GM21515 (cell line): ENCODE measurements around the gene POMZP3.
"Not testable (repeated sequence)": the region's sequence is repeated elsewhere in the genome, so short reads cannot be mapped to it uniquely, and the experiment has no call there.

ENCODE experiments used
- ATAC-seq: cut with Tn5 transposase; IDR thresholded peaks from one replicate; pipeline ENCODE4 v1.9.1; 2021; ENCODE audit not compliant: unreplicated experiment

POMZP3 gene

DNA sequence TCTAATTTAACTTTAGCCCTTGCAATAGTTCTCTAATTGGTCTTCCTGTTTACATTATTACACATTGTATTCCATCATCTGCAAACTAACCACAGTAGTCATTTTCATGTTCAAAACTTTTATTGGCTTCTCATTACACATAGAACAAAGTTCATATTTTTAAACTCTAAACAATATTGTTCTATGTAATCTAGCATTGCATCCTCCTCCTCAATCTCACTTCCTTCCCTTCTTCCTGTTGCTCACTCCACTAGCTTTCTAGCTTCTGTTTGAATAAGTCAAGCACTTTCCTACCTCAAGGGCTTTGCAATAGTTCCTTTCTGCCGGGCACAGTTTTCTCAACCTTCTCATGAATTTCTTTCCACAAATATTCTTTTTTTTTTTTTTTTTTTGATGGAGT, 38.5 kb downstream of the POMZP3 start:
- ATAC-seq: not testable (repeated sequence)

DNA sequence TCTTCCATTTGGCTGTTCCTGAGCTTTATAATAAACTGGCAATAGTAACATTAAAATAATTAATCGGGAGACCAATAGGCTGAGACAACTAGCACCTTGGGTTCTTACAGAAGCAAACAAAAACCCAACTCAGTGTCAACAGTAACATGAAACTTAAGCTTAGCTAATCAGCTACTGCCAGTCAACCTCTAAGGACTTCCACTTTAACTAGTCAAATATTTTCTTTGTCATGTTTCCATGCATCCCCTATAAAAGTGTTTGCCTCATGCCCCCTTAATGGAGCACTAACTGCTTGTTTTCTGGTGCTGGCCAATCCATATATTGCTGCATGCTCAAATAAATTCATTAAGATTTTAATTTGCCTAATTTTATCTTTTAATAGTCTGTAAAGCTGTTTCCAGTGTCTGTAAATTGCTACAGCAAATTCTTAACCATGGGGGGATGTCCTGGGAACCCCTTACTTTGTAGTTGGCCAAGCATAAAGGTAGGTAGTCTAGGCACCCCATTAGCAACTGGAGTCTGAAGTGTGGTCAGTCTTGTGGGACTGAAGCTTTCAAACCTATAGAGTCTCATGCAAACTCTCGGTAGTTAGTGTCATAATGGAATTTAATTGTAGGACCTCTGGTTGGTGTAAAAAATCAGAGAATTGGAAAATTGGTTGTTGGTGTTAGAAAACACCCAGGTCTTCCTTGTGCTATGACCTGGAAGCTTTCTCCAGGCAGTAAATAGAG, 40.3 kb downstream of the POMZP3 start:
- not testable (repeated sequence) for ATAC-seq

DNA sequence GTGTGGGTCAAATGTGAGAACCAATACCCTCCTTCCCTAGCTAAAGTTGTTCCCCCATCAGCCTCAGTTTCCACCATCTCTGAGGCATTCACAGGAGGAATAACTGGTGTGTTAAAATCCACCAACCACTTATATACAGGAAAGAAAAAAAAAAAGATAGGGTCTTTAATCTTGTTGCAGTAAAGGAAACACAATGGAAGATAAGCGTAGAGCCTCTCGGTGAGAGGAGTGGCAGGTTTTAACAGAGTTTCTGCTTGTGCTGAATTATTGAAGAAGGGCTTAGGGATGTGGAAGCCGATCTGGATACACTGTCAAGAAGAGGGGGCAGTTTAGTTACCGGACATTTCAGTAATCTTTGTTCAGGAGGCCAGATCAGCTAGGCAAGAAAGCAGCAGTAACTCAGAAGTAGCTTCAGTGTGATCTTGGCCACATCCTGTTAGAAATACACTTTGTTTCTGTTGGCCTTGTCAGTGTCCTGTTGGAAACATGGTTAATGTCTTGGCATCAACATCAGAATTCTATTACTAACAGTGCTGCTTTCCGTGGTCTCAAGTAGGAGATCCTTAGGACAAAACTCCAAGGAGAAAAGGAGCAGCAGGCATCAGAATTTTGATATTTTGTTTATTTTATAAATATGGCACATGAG, 43.3 kb downstream of the POMZP3 start:
- ATAC-seq: not testable (repeated sequence)

DNA sequence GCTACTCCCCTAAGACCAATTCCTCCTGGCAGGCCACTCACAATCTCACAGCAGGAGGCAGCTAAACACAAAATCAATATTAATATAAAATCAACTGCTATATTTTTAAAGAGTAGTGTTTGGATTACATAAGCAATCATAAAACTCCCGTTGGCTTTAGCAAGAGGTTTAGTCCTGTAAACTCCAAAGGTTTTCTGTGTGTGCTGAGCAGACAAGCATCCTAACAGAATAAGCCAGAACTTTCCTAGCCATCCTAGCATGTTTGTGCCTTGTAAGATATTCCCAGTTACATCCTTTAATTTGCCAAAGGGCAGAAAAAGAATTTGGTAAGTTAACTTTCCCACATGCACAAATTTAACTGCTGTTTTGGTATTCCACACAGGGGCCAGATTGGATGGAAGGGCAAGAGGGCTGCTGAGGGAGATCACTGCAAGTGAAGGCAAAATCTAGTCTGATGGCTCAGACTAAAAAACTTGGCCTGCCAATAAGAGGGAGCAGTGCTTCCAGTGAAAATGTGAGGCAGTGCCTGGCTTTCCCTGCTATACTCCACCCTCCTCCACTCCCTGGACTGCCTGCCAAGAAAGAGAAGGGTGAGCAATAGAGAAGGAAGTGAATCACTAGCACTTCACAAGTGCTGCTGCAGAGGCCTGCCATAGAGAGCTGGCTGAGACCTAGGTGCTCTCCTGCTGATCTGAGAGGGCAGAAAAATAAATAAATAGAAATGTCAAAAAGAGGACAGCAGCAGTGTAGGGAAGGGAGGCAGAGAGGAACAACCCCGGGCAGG, 44.0 kb downstream of the POMZP3 start:
- ATAC-seq: not testable (repeated sequence)

- ATAC-seq: not testable (repeated sequence)
These were observed 51.0 kb downstream of the POMZP3 start for GRCh38 chr7:76575919-76576655.

GRCh38 chr7:76575431-76575830, 51.6 kb downstream of the POMZP3 start:
- not testable (repeated sequence) for ATAC-seq

DNA sequence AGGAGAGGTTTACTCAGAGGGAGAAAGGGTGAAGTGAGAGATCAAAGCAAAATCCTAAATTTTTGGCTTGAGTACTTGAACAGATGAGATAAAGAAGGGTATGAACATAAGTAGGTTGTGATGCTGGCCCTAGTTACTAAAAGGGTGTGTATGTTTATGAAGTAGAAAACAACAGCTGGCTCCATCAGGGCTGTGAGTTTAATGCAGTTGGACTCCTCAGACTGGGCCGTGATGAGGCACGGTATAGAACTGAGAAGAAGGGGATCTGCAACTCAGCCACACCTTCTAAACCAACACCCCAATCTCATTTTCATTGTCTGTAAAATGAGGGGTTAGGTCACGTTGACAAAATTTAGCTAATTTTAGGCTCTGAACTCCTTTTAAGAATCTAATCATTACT, 54.8 kb downstream of the POMZP3 start:
- ATAC-seq: not testable (repeated sequence)

GRCh38 chr7:76570324-76570775, 56.7 kb downstream of the POMZP3 start:
- ATAC-seq: not testable (repeated sequence)

- not testable (repeated sequence) for ATAC-seq
These were observed 58.3 kb downstream of the POMZP3 start for GRCh38 chr7:76568742-76569141.

DNA sequence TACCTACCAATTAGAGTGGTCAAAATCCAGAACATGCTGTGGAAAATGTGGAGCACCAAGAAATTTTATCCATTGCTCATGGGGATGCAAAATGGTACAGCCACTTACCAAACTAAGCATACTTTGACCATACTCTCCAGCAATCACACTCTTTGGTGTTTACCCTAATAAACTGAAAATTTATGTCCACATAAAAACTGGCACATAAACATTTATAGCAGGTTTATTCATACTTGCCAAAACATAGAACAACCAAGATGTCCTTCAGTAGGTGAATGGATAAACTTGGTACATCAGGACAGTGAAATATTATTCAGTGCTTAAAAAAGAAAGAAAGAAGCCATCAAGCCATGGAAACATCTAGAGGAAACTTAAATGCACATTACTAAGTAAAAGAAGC, 59.3 kb downstream of the POMZP3 start:
- ATAC-seq: not testable (repeated sequence)

DNA sequence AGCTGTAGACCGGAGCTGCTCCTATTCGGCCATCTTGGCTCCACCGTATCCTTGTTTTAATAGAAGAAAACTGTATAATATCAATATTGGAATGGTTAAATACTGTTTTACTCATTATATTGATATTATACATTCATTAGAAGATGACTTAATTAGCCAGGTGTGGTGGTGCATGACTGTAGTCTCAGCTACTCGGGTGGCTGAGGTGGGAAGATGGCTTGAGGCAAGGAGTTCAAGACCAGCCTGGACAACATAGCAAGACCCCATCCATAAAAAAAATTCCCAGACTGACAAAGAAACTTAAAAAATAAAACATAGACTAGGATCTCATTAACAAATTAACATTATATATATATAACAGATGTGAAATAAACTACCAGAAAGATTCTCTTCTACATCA, 59.8 kb downstream of the POMZP3 start:
- not testable (repeated sequence) for ATAC-seq

DNA sequence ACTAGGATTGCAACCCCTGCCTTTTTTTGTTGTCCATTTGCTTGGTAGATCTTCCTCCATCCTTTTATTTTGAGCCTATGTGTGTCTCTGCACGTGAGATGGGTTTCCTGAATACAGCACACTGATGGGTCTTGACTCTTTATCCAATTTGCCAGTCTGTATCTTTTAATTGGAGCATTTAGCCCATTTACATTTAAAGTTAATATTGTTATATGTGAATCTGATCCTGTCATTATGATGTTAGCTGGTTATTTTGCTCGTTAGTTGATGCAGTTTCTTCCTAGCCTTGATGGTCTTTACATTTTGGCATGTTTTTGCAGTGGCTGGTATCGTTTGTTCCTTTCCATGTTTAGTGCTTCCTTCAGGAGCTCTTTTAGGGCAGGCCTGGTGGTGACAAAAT, 62.1 kb downstream of the POMZP3 start:
- not testable (repeated sequence) for ATAC-seq

DNA sequence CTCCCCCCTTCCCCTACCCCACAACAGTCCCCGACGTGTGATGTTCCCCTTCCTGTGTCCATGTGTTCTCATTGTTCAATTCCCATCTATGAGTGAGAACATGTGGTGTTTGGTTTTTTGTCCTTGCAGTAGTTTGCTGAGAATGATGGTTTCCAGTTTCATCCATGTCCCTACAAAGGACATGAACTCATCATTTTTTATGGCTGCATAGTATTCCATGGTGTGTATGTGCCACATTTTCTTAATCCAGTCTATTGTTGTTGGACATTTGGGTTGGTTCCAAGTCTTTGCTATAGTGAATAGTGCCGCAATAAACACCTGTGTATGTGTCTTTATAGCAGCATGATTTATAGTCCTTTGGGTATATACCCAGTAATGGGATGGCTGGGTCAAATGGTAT, 65.7 kb downstream of the POMZP3 start:
- ATAC-seq: not testable (repeated sequence)

- not testable (repeated sequence) for ATAC-seq
These were observed 66.9 kb downstream of the POMZP3 start for GRCh38 chr7:76560157-76560556.
